ENCODE measurements around the gene GCNA. TPM values are rescaled to one million over a fixed set of nuclear protein-coding genes. Genes with fewer than 3 reads are reported as not detected.

Gene GCNA
- total RNA-seq, 1 experiment from 2014 or later, result 2.9 TPM

- TF ChIP-seq EZH2phosphoT487 (IDR thresholded peaks at IDR 0.05; ENCODE audit: borderline replicate concordance, low read length) (no peak), CTCF (conservative IDR thresholded peaks at IDR 0.05; ENCODE audit: low read depth, low read length) (no peak), EZH2 (IDR thresholded peaks at IDR 0.05; ENCODE audit: low read length, unreplicated experiment) (no peak)
- no peak overlapping the region for H2AFZ ChIP-seq (ENCODE audit: low read length)
- H3K9me3 ChIP-seq (ENCODE audit: low read length), result no peaks in the 10 kb centered on the region
- H3K79me2 ChIP-seq (ENCODE audit: low read length), result no peaks in the 10 kb centered on the region
- H3K36me3 ChIP-seq (ENCODE audit: low read depth, low read length), result no peaks in the 10 kb centered on the region
- ChIA-PET POLR2A (ENCODE audit: unreplicated experiment) (no interaction called here), CTCF (no interaction called here)
- no TSS peak for BruUV-seq (replicated peaks)
- H3K9me2 ChIP-seq (replicated peaks; ENCODE audit: low read length), result no peaks in the 10 kb centered on the region
- ATAC-seq (no peak), DNase-seq (no peak)
- peaks cover 13% of the 10 kb centered on the region for H3K4me1 ChIP-seq (ENCODE audit: insufficient read depth, low read length)
- H3K4me3 ChIP-seq (ENCODE audit: low read length), result no peak overlapping the region
- H3F3A ChIP-seq (ENCODE audit: low read length, unreplicated experiment), result no peaks in the 10 kb centered on the region
- no peak overlapping the region for H3K9ac ChIP-seq (ENCODE audit: low read length)
- intact Hi-C loops (cut with micrococcal nuclease), result no loop called here
- no peak overlapping the region for H3K27ac ChIP-seq (ENCODE audit: low read length)
- H4K20me1 ChIP-seq (ENCODE audit: low read length), result no peaks in the 10 kb centered on the region
- no peak overlapping the region for H3K4me2 ChIP-seq (ENCODE audit: low read length)
- H3K27me3 ChIP-seq (ENCODE audit: low read length), result no peaks in the 10 kb centered on the region
Measured at GRCh38 chrX:71619193-71619592, 41.0 kb downstream of the GCNA start.

- Histone ChIP-seq H3K27me3 (ENCODE audit: low read length) (no peaks in the 10 kb centered on the region), H3K27ac (ENCODE audit: low read length) (no peak overlapping the region), H3K4me2 (ENCODE audit: low read length) (no peak overlapping the region), H3K36me3 (ENCODE audit: low read depth, low read length) (no peaks in the 10 kb centered on the region), H3K9ac (ENCODE audit: low read length) (no peak overlapping the region), H3K9me2 (replicated peaks; ENCODE audit: low read length) (no peaks in the 10 kb centered on the region), H3K9me3 (ENCODE audit: low read length) (no peaks in the 10 kb centered on the region), H2AFZ (ENCODE audit: low read length) (no peak overlapping the region), H3F3A (ENCODE audit: low read length, unreplicated experiment) (no peaks in the 10 kb centered on the region), H4K20me1 (ENCODE audit: low read length) (no peaks in the 10 kb centered on the region), H3K4me1 (ENCODE audit: insufficient read depth, low read length) (peaks cover 13% of the 10 kb centered on the region), H3K4me3 (ENCODE audit: low read length) (no peak overlapping the region), H3K79me2 (ENCODE audit: low read length) (no peaks in the 10 kb centered on the region)
- no peak for DNase-seq
- POLR2A ChIA-PET (ENCODE audit: unreplicated experiment), result no interaction called here
- ATAC-seq, result no peak
- intact Hi-C loops (cut with micrococcal nuclease), result no loop called here
- BruUV-seq (replicated peaks), result no TSS peak
- CTCF ChIA-PET, result no interaction called here
- no peak for TF ChIP-seq EZH2 (IDR thresholded peaks at IDR 0.05; ENCODE audit: low read length, unreplicated experiment)
- TF ChIP-seq EZH2phosphoT487 (IDR thresholded peaks at IDR 0.05; ENCODE audit: borderline replicate concordance, low read length), result no peak
- TF ChIP-seq CTCF (conservative IDR thresholded peaks at IDR 0.05; ENCODE audit: low read depth, low read length), result no peak
Measured at GRCh38 chrX:71619986-71620385, 41.7 kb downstream of the GCNA start.

GRCh38 chrX:71621603-71622002 is 43.4 kb downstream of the GCNA start:
- Histone ChIP-seq H3K4me1 (ENCODE audit: insufficient read depth, low read length) (peaks cover 13% of the 10 kb centered on the region), H4K20me1 (ENCODE audit: low read length) (no peaks in the 10 kb centered on the region), H3K4me3 (ENCODE audit: low read length) (no peak overlapping the region), H3K27ac (ENCODE audit: low read length) (peak overlapping the region; percentile 76; the same call in 1 of the 2 replicates), H3K9me3 (ENCODE audit: low read length) (no peaks in the 10 kb centered on the region), H3F3A (ENCODE audit: low read length, unreplicated experiment) (no peaks in the 10 kb centered on the region), H3K9me2 (replicated peaks; ENCODE audit: low read length) (no peaks in the 10 kb centered on the region), H3K27me3 (ENCODE audit: low read length) (no peaks in the 10 kb centered on the region), H3K79me2 (ENCODE audit: low read length) (no peaks in the 10 kb centered on the region), H3K9ac (ENCODE audit: low read length) (no peak overlapping the region), H2AFZ (ENCODE audit: low read length) (no peak overlapping the region), H3K36me3 (ENCODE audit: low read depth, low read length) (no peaks in the 10 kb centered on the region), H3K4me2 (ENCODE audit: low read length) (no peak overlapping the region)
- DNase-seq (no peak), ATAC-seq (no peak)
- no TSS peak for BruUV-seq (replicated peaks)
- CTCF ChIA-PET, result no interaction called here
- TF ChIP-seq CTCF (conservative IDR thresholded peaks at IDR 0.05; ENCODE audit: low read depth, low read length), result no peak
- no peak for TF ChIP-seq EZH2 (IDR thresholded peaks at IDR 0.05; ENCODE audit: low read length, unreplicated experiment)
- TF ChIP-seq EZH2phosphoT487 (IDR thresholded peaks at IDR 0.05; ENCODE audit: borderline replicate concordance, low read length), result no peak
- POLR2A ChIA-PET (ENCODE audit: unreplicated experiment), result interaction anchor here (0.6 kb wide), 1 partner anchor 451 kb away, joined by 3 read pairs; no protein-coding TSS in a partner anchor
- intact Hi-C loops (cut with micrococcal nuclease), result no loop called here

Data from PC-3 (cell line).